Pons (tissue), 1 donor: ENCODE results near the gene CDK14.
"Not testable (repeated sequence)": the region's sequence is repeated elsewhere in the genome, so short reads cannot be mapped to it uniquely, and the experiment has no call there.

Source experiments
- DNase-seq: peaks from one replicate; pipeline ENCODE4 v3.0.0-alpha.2; 2016; ENCODE audit warnings: low spot score

Gene CDK14

GRCh38 chr7:90792301-90792700 lies 196.2 kb downstream of the CDK14 start:
- DNase-seq = no peak

DNA sequence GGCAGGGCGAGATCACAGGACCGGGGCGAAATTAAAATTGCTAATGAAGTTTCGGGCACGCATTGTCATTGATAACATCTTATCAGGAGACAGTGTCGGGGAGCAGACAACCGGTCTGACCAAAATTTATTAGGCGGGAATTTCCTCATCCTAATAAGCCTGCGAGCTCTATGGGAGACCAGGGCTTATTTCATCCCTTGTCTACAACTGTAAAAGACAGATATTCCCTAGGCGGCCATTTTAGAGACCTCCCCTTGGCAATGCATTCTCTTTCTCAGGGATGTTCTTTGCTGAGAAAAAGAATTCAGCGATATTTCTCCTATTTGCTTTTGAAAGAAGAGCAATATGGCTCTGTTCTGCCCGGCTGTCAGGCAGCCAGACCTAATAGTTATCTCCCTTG lies 198.1 kb downstream of the CDK14 start:
- DNase-seq = not testable (repeated sequence)

DNA sequence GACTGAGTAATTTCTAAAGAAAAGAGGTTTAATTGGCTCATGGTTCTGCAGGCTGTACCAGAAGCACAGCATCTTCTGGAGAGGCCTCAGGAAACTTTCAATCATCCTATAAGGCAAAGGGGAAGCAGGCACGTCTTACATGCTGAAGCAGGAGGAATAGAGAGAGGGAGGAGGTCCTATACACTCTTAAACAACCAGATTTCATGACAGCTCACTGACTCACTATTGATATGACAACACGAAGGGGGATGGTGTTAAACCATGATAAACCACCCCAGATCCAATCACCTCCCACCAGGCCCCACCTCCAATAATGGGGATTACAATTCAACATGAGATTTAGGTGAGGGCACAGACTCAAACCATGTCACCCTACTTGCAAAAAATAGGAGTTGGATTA lies 201.5 kb downstream of the CDK14 start:
- DNase-seq = no peak

GRCh38 chr7:90804370-90804769 lies 208.2 kb downstream of the CDK14 start:
- no peak for DNase-seq

DNA sequence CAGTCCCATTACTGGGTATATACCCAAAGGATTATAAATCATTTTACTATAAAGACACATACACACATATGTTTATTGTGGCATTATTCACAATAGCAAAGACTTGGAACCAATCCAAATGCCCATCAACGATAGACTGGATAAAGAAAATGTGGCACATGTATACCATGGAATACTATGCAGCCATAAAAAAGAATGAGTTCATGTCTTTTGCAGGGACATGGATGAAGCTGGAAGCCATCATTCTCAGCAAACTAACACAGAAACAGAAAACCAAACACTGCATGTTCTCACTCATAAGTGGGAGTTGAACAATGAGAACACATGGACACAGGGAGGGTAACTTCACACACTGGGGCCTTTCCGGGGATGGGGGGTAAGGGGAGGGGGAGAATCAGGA lies 219.4 kb downstream of the CDK14 start:
- not testable (repeated sequence) for DNase-seq

DNA sequence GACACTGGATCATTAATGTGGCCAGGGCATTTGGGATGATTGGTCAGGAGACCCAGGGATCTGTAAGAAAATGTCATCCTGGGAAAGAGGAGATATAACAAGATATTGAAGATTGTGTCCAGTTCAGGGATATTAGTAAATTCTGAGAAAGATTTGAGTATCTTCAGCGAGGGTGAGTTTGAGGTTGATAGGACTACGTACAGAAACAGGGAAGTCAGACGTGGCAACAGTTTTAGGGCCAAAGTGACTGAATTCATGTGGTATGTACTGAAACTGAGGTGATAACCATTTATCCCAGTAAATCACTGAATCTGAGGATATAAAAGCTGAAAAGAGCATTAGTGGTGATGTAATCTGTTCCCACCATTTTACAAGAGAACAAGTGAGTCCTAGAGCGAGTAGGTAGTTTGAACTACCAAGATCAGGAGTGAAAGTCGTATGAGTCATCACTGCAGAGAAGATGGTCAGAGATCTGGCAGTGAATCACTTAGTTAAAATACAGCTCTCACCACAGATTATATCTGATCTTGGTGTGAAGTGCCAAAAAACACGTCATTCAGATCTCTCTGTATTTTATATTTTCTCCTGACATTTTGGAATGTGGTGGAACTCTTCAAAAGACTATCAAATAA lies 220.5 kb downstream of the CDK14 start:
- no peak for DNase-seq

DNA sequence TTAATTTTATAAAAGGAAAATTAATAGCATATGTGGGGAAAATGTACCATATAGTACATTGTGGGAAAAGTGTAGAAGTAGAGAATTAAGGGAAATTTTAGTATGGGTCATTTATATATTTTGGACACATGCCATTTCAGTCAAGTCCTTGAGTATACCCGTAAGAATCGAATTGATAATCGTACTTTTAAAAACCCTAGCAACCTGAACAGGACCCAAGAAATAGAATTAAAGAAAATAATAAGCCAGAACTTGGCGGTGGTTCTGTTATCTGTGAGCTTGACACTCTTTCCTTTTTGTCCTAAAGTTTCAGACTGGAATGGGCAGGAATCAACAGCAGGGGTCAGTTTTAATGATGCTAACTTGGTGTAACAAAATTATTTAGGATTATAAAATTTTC lies 221.0 kb downstream of the CDK14 start:
- no peak for DNase-seq

DNA sequence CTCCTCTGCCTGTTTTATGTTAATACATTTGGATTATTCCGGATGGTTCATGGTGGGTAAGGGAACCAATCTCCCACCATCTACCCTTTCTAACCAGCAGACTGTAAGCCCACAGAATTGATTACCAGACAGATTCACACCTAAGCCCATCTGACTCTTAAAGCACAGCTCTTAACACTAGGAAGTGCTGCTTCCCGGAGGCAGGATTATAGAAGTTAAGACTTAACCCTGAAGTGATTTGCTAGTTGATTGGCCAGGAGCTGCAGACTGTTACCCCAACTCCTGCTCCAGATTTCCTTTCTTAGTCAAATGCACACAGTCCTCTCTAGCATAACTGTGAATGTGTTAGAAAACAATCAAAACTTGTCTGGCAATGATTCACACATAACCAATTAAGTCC lies 221.7 kb downstream of the CDK14 start:
- no peak for DNase-seq

- DNase-seq = no peak
Measured at GRCh38 chr7:90818341-90818740, 222.2 kb downstream of the CDK14 start.

DNA sequence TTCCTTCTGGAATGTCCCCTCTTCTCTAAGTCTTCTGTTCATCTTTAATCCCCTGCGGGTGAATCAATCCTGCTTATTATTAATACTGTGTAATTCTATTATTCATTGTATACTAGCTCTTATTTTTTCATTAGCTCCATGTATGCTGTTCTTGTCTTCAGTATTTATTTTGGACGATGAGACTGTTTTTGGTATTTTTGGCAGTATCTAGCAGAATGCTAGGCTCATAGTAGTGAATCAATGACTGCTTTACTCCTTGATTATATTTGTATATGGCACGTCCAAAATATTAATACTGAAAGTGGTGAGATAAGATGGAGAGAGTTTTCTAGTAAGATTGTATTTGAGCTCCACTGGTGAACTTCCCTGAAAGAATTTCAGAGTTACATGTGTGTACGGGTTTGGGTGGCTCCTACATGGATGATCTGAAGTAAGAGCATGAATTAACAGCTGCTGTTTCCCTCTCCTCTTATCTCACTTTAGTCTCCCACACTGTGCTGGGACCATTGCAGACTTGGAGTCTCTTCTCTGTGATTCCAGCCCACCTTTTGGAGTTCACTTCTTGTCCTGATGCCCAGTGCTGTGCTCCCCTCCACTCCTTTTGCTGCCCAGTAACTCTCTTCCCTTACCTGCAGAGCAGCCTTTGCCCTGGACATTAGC lies 226.0 kb downstream of the CDK14 start:
- DNase-seq = no peak

GRCh38 chr7:90824386-90825307 lies 228.5 kb downstream of the CDK14 start:
- DNase-seq = no peak

DNA sequence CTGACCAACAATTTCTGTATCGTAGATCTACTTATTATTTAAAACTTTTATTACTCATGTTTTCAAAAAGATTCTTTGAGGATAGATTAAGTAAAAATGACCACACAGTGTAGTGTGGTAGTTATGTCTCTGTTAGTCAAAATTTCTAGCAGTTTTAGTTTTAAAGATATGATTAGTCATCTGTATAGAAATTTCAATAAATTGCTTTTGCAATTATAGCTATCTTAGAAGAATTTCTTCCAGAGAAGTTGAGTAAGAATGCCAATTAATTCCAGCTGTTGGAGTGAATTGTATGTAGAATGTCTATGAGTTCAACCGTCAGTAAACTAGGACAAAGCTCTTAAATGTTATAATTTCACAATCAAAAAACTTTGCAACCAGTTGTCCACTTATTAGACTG lies 229.7 kb downstream of the CDK14 start:
- DNase-seq = no peak

GRCh38 chr7:90828601-90829000 lies 232.5 kb downstream of the CDK14 start:
- no peak for DNase-seq

- DNase-seq = no peak
Measured at GRCh38 chr7:90830308-90830707, 234.2 kb downstream of the CDK14 start.

DNA sequence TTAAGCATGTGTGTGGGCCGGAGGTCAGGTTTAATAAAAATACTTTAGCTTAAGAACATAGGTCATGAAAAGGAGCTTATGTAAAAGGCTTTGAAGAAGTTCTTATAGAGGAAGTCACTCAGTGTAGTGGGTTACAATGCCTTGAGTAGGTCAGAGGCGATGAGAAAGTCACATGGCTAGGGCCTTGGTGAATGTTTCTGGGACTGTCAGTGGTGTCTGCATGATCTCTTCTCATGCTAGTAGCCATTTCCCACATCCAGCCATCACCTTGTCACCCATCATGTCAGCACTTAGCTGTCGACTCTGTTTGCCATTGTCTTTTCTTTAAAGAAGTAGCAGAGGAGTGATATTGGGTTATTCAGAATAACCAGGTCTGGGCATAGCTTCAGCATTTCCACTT lies 236.6 kb downstream of the CDK14 start:
- DNase-seq = no peak

DNA sequence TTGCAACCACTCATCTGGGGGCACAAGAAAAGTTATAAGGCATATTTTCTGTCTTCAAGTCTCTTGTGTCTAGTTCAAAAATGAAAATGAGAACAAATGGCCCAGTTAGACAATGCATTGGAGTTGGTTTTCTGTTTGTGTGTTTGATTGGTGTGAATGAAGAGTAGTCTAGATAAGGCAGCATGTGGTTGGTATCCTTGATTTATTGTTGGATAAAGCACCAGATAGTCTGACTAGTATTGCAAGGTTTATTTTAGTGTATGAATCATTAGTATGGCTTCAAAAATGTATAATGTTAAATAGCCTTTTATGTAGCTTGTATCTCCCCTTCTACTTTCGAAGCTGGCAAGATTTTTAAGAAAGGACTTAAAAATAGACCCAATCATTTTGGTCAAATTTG lies 237.3 kb downstream of the CDK14 start:
- DNase-seq = no peak

DNA sequence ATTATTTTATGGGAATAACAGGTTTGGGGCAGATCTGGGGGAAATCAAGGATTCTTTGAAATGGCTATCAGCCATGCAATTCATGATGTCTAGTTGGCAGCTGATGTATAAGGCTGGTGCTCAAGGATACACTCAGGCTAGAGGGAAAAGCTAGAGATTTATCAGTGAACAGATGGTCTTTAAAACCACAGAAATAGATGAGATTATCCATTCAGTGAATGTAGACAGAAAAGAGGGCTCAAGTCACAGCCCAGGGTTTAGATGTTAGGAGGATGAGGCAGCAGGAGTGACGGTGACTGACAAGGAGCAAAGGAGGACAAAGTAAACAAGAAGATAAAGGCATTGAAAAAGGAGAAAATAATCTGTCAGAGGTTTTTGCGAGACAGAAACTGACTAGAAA lies 238.7 kb downstream of the CDK14 start:
- no peak for DNase-seq

- no peak for DNase-seq
Measured at GRCh38 chr7:90835861-90836260, 239.7 kb downstream of the CDK14 start.

DNA sequence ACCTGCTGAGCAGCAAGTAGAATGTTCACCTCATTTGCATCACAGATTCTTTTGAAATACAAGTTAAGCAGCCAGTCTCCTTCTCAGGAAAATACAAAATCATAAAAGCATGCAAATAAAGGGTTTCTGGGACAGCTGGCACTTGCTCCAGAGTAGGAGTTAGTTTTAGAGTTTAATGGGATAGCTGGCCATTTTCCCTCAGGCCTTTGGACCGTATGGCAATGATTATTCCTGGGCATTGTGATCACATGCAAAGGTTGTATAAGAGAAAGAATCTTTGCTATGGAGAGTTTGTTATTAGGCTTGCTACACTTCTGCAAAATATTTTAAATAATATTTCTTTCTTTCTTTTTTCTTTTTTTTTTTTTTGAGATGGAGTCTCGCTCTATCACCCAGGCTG lies 240.8 kb downstream of the CDK14 start:
- no peak for DNase-seq

DNA sequence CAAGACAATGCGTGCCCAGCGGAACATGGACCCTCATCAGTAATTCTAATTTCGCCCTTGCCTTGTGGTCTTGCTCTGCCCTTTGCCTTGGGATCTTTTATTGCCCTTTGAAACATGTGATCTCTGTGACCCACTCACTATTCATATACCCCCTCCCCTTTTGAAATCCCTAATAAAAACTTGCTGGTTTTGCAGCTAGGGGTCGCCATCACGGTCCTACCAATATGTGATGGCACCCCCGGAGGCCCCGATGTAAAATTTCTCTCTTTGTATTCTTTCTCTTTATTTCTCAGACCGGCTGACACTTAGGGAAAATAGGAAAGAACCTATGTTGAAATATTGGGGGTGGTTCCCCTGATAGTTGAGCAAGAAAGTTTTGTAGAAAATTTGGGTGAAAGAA lies 242.7 kb downstream of the CDK14 start:
- DNase-seq = no peak

DNA sequence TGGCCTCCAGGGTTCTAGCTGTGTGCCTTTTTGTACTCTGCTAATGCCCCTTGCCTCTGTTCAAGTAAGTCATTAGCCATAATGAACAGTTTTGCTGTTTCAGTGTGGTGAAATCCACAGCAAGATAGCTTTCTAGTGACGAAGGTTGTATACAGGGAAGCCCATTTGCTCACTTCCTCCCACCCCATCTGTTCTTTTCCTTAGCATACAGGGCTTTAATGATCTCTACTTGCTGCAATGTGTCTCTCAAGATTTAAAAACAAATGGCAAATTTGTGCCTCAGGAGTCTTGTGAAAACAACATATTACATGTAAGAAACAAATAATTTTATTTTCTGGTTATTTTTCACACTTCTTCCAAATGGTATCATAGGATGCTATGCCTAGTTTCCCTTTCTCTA lies 243.2 kb downstream of the CDK14 start:
- DNase-seq = no peak

DNA sequence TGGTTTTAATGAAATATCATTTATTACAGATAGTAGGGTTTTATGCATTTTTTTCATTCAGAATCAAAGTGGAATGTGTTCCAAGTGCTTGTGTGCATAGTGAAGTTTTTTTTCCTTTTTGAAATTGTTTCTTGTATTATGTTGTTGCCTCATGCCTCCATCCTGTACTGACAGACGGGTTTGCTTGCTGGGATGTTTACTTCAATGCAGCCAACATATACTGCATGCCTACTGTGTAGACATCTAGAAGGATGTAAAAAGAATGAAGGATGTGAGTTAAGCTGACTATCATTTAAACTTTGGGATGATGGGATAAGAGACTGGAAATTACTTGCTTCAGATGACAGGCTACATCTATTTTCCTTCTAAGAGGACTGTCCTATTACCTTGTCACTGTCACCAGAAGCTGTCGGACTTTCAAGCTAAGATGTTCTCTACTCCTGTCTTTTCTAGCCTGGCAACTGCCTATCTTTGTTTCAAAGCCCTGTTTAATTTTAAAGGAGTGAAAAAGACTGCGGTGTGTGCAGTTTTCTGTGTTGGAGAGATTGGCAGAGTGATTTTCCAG lies 243.7 kb downstream of the CDK14 start:
- DNase-seq = no peak
